NCI-H1092 treated with DMSO at 0.1 percent for 48 hours (cell line): ENCODE data around the gene CELF2.

Experiments
- DNase-seq: peaks from one replicate; lab custom pipeline; 2025; lab: John Stamatoyannopoulos, UW

Gene CELF2

DNA sequence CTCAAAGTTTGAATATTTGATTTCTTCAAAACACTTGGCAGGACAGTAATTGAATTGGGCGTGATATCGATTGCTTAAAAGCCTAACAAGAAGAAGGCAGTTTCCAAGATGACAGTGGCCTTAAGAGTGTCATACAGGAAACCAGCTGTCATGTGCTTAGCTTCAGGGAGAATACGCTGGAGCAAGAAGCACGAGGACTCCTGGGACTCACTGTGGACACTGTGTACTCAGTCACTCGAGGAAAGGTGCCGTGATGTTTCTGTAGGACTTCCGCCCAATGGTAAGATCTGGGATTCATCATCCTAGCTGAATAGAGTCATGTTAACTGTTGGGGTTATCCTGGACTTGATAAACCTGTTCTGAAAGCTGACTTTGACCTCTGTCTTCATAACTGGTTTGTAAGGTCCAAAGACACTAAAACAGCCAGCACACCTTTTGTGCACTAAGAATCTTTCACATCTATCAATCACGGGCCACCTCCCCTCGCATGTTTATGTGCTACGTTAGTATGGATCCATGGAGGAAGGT, 113.5 kb downstream of the CELF2 start:
- DNase-seq = no peak

- DNase-seq = no peak
Measured at GRCh38 chr10:11134411-11134810, 116.7 kb downstream of the CELF2 start.

- no peak for DNase-seq
Measured at GRCh38 chr10:11135709-11136108, 118.0 kb downstream of the CELF2 start.

DNA sequence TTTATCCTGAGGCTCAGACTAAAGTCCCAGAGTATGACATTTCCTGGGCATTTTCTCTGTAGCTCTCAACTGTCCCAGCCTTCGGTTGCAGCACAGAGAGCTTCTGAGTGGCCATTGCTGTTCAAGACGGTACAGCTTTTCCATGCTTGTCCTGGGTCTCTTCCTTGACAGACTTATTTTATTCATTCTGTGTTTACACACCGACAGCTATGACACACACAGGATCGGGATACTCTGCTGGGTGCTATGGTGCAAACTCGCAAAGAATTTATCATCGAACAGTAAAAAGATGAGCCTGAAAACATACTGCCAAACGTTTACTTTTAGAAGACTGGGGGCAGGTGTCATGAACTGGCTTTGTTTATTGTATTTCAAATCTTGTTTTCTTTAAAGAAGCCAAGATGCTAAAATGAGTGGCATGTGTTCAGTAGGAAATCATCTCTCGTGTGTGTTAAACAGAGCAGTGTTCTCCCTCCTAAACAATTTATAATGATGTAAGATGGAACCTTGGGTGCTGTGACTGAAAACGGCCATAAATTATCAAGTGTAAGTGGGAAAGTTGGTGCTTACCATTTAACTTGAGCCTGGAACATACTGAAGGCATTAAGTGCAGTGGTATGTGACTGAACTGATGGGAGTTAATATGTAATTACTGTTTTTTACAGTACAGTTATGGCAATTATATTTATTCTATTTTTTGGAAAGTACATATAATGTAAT, 120.8 kb downstream of the CELF2 start:
- DNase-seq = no peak

DNA sequence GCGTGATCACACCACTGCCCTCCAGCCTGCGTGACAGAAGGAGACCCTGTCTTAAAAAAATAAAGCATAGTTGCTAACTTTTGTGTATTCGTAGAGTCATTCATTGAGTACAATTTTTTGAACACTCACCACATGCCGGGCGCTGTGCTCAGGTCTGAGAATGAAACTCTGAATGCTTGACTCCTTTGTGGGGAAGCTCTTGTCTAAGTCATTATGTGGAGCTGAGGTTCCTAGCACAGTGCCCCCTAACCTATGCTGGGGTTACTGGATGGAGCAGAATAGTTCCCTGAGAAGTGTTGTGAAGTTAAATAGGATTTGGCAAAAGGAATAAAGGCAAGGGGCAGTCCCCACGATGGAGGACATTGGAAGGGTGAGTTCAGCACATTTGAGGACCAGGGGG, 123.3 kb downstream of the CELF2 start:
- no peak for DNase-seq

DNA sequence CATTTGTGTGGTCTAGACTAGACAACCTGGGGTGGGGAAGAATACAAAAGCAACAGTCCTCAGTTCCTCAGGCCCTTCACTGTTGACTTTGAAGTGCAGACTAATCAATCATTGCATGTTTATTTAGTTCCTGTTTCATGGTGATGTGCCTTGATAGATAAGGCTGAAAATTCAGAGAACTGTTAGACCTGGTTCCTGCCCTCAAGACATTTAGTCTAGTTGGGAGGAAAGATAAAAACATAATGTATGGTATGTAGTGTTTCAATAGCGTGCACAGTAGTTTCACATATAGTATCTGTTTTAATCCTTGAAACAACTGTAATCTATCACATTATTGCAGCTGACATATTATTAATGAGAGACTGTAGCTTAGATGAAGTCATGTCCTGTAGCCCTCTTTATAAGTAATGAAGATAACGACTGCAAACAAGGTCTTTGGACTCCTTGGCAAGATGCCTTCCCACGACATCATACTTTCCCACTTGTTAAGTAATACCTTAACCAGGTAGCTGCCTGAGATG, 124.0 kb downstream of the CELF2 start:
- no peak for DNase-seq

DNA sequence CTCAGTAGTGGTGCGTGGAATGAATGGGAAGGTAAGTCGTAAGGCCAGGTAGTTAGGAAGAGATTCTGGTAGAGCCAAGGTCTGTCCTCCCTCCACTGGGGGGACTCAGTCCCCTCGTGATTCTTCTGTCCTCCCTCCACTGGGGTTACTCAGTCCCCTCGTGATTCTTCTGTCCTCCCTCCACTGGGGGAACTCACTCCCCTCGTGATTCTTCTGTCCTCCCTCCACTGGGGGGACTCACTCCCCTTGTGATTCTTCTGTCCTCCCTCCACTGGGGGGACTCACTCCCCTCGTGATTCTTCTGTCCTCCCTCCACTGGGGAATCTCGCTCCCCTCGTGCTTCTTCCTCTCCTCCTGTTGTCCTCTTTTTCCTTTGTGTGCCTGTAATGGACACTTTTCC, 125.1 kb downstream of the CELF2 start:
- DNase-seq = no peak

DNA sequence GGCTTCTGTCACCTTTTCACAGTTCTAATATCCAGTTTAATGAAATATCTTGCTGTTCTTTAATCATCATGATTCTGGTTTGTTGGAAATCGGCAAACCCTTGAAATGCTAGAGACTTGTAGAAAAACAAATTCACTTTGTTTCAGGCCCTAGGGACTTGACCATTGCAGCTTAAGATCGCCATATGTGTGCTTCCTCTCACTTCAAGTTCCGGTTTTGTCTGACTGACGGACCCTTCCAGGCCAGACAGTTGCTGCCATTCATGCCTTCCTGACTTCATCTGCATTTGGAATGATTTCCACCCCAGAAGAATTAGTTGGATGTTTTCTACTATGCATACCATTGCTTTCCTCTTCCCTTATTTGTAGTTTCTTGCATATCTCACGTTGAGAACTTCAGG, 125.6 kb downstream of the CELF2 start:
- no peak for DNase-seq

DNA sequence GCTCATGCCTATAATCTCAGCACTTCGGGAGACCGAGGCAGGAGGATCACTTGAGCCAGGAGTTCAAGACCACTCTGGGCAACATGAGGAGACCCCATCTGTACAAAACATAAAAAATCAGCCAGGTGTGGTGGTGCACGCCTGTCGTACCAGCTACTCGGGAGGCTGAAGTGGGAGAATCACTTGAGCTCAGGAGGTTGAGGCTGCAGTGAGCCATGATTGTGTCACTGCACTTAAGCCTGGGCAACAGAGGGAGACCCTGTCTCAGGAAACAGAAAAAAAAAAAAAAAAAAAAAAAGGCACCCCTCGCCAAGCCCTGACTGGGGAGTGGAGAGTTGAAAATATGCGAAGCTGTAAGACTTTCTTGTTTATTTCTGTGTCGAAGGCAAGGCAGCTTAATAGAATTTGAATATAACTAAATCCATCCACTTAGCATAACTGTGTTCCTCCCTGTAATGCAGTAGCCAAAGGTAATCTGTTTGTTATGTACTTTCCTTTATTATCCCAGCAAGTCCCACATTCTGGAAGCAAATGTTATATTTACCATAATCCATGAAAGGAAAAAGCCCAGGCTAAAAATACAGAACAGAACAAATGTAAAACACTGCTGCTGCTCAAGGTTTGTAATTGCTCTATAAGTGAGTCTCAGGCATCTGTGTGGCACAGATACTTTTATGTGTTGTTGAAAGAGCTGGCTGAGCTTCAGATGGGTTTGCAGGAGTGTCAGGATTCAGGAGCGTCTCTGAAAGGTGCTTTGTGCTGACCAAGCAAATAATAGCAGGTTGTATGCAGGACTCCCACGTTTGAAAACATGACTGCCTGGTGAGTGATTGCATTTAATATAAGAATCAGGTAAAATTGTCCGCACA, 127.2 kb downstream of the CELF2 start:
- no peak for DNase-seq

DNA sequence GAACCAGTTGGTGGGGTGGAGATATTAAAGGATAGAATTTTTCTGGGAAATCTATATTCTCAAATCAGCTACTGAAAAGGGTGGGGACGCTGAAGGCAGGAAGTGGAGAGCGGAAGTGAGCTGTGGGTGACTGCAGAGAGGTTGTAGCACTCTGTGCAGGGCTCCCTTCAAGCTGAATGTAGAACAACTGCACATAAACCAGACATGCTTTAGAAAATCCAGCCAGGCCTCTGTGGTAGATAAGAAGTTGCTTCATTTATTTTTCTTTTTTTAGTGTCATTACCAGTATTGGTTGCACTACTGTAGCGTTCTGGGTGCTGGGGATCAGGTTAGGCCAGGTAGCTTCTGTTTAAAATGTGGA, 127.8 kb downstream of the CELF2 start:
- DNase-seq = no peak

DNA sequence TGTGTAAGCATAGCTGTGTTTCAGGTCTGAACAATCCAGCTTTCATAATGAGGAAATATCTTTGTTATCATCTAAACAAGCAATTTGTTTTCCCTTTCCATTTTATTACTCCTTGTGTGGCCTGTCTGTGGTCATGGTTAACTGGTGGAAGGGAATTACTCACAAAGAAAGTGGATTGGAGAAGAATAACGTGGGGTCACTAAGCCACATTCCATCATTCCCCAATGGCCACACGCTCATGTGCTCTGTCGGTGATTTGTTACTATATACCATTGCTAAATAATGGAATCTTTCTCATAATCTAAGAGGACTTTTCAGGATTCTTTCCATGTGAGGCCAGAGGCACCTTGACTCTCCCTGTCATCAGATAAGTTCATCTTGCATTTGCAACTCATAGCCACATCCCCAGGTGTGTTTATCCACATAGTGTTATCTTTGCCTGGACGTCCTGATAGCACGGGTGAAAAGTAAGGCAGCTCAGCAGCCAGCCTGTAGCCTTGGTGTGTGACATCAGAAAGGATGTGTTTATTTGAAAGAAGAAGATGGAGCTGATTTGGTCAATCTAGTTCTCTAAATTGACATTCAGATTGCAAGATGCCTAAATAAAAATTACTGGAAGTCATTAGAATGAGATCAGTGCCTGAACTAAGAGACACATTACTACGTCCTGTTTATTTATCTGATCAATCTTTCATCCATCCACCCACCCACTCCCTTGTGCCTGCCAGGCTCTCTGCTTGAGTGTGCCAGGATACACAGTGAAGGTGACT, 128.9 kb downstream of the CELF2 start:
- no peak for DNase-seq

DNA sequence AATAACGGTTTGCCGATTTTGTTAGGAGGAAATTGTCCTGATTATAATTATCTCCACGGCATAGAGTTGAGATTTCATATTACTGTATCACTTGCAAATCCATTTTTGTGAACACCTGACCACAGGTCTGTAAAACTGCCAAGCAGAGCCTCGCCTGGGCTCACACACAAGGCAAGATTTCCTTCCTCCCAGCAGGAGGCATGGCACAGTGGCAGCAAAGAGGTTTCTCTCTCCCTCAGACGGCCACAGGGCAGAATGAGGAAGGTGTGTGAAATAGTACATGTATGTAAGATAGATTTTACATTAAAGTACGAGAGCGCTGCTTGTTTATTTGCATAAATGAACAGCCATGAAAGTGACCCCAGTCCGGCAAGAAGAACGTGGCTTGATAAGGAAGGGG, 130.1 kb downstream of the CELF2 start:
- DNase-seq = no peak

GRCh38 chr10:11148142-11149028, 130.7 kb downstream of the CELF2 start:
- no peak for DNase-seq

GRCh38 chr10:11149807-11150141, 132.1 kb downstream of the CELF2 start:
- DNase-seq = no peak

DNA sequence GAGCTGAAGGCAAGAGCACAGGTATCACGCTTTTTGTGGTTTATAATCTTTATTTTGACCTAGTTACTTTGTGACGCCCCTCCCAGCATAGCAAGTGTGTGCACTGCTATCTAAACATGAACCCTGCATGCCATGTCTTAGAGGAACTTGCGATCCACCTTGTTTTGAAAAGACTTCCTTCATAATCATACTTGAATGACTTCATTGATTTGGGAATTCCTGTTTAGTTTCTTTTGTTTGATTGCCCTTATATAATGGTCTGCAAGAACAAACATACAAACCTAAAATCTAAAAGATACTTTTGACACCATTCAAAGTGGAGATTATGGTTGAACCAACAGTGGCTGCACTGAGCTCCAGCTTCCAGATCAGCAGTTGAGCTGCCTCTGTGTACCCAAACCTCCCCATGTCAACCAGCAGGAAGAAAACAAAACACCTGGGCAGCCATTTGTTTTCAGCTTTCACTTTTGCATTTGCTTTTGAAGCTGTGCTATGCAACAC, 132.6 kb downstream of the CELF2 start:
- DNase-seq = no peak

DNA sequence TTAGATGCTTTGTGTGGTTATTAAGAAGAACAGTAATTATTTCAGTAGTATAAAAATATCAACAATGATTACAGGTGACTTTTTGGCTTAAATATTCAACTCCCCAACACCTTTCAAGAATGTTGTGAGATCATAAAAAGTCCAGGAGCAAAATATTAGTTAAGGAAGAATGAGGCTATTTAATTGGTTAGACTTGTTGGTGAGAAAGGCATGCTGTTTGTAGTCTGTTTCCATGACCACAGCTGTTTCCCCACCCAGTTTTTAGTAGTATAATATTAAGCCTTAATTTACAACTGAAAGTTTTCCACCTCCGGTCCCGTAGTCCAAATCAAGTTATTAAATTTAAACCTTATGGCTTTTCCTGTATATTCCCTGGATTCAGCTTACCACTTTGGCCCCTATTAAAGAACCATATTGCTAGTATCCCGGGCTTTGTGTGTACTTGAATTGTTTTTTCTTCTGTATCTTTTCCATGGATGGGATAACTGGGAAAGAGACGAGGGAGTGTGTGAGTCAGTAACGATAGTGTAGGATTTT, 133.3 kb downstream of the CELF2 start:
- DNase-seq = no peak

- DNase-seq = no peak
Measured at GRCh38 chr10:11152801-11153200, 135.1 kb downstream of the CELF2 start.

GRCh38 chr10:11153245-11153644, 135.6 kb downstream of the CELF2 start:
- no peak for DNase-seq

- DNase-seq = no peak
Measured at GRCh38 chr10:11153766-11154165, 136.1 kb downstream of the CELF2 start.

DNA sequence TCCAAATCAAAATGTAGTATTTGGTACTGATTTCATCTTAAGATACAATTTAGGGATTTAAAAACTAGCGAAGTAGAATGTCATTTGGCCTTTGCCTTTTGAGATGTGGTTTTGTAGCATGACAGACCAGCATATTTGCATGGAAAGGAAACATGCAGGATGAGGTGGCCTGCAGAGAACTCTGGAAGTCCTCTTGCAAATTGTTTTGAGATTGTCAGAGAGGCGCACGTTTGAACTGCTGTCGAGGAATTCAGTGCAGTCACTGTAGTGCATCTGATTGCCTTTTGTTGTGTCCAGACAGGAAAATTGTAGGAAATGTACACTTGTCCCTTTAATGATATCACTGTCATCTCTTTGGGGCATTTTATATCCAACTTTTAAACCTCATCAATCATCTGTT, 136.7 kb downstream of the CELF2 start:
- no peak for DNase-seq
